ENCODE data around the gene FOXR1.

The FOXR1 gene

GRCh38 chr11:118971646-118972045, at the start of gene FOXR1:
Gene FOXR1 (plus strand): TSS chr11:118971761. CDS start chr11:118971932, 171 bp downstream.
- TF ChIP-seq, protein P1, sequence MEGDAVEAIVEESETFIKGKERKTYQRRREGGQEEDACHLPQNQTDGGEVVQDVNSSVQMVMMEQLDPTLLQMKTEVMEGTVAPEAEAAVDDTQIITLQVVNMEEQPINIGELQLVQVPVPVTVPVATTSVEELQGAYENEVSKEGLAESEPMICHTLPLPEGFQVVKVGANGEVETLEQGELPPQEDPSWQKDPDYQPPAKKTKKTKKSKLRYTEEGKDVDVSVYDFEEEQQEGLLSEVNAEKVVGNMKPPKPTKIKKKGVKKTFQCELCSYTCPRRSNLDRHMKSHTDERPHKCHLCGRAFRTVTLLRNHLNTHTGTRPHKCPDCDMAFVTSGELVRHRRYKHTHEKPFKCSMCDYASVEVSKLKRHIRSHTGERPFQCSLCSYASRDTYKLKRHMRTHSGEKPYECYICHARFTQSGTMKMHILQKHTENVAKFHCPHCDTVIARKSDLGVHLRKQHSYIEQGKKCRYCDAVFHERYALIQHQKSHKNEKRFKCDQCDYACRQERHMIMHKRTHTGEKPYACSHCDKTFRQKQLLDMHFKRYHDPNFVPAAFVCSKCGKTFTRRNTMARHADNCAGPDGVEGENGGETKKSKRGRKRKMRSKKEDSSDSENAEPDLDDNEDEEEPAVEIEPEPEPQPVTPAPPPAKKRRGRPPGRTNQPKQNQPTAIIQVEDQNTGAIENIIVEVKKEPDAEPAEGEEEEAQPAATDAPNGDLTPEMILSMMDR (IDR thresholded peaks at IDR 0.05), result no peak

GRCh38 chr11:118921929-118922744, 49.4 kb upstream of the FOXR1 start:
- TF ChIP-seq, protein P1 (IDR thresholded peaks at IDR 0.05), result no peak

DNA sequence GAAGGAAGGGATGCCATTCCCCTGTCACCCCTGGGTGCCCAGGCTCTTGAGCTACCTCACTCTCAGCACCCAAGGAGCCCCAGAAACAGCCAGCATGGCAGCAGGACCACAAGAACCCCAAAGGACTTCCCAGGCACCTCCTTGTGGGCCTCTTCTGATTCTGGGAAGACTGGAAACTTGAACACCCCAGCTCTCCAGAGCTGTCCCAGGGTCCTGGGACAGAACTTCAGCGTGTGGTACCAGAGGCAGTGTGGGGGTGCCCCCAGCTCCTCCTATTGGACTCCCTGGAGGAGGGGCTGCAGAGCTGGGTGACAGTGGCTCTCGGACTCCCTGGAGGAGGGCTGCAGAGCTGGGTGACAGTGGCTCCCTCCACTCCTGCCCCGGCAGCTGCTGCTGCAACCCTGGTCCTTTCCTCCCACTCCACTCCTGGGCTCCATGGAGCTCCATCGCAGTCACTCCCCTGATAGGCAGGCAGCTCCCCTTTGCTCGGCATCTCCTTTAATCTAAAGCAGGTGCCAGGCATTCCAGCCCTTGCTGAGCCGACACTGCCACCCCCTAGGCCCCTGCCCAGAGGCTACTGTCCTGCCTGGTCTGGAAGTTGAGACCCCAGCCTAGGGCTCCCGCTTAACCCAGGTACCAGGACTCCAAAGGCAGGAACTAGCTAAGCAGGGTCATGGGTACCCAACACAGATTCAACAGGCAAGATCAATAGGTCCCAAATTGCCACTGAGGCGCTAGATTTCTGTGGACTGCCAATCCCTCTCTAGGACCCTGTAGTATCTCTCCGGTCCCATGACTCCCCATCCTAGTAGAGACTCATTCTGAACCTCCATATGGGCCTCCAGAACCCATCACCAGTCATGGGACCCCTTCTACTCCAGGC, 48.6 kb upstream of the FOXR1 start:
- TF ChIP-seq, protein P1 (IDR thresholded peaks at IDR 0.05), result no peak

DNA sequence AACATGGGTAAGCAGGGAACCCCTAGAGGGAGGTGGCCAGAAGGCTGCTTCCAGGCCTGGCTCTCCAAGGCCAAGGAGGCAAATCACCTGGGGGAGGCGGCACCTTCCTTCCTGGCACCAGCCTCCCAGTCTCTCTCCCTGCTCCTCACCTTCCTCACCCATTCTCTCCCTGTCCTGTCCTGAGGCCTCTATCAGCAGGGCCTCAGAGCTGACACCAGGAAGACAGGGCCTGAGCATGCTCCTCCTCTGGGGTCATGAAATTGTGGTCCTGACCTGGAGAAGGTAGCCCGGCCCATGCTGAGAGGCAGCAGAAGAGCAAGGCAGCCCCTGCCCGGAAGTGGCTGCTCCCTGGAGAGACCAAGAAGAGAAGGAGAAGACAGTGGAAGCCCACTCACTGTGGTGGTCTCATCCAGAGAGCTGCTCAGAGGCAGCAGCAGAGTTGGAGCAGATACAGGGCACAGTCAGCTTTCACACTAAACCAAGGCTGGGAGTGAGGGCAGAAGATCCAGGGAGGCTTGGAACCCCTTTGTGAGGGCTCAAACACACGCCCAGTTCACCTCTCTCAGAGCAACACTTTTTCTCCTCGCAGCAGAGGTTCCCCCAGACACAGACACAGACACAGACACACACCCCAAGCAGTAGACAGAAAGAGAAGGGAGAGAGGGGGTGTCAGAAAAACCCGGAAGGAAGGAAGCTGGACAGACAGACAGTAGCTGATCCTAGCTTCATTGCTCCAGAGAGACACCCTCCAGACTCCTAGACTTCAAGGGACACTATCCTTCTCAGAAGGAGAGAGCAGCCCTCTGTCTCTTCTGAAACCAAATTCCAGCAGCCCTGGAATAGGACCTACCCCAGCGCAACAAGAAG, 47.6 kb upstream of the FOXR1 start:
- TF ChIP-seq, protein P1 (IDR thresholded peaks at IDR 0.05), result no peak

GRCh38 chr11:118924591-118925585, 46.7 kb upstream of the FOXR1 start:
- TF ChIP-seq, protein P1 (IDR thresholded peaks at IDR 0.05), result no peak

- TF ChIP-seq, protein P1 (IDR thresholded peaks at IDR 0.05), result no peak
Observed at GRCh38 chr11:118927554-118928100, 43.9 kb upstream of the FOXR1 start.

Measured in LNCAP (cell line).